Measurements from ENCODE around the gene TNIK. TPM values are rescaled to one million over a fixed set of nuclear protein-coding genes. Genes with fewer than 3 reads are reported as not detected.

Gene TNIK
- total and polyA plus RNA-seq, 4 donors: 3.7 to 9.8 (median 5.2) TPM

GRCh38 chr3:171092467-171092911, 367.7 kb downstream of the TNIK start (continued):
- TF ChIP-seq SP1 (IDR thresholded peaks at IDR 0.05): peak; percentile 97
- TF ChIP-seq RXRA (IDR thresholded peaks at IDR 0.05): peak; percentile 70 to 80
- TF ChIP-seq, protein P1, sequence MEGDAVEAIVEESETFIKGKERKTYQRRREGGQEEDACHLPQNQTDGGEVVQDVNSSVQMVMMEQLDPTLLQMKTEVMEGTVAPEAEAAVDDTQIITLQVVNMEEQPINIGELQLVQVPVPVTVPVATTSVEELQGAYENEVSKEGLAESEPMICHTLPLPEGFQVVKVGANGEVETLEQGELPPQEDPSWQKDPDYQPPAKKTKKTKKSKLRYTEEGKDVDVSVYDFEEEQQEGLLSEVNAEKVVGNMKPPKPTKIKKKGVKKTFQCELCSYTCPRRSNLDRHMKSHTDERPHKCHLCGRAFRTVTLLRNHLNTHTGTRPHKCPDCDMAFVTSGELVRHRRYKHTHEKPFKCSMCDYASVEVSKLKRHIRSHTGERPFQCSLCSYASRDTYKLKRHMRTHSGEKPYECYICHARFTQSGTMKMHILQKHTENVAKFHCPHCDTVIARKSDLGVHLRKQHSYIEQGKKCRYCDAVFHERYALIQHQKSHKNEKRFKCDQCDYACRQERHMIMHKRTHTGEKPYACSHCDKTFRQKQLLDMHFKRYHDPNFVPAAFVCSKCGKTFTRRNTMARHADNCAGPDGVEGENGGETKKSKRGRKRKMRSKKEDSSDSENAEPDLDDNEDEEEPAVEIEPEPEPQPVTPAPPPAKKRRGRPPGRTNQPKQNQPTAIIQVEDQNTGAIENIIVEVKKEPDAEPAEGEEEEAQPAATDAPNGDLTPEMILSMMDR (IDR thresholded peaks at IDR 0.05; ENCODE audit: low read depth, low read length, missing input control): no peak
- no peak for TF ChIP-seq EGR1 (IDR thresholded peaks at IDR 0.05; ENCODE audit: low read depth in 2 of 2)
- TF ChIP-seq HNF4A (conservative IDR thresholded peaks at IDR 0.05): peak; percentile 98 to 99
- TF ChIP-seq RAD21 (IDR thresholded peaks at IDR 0.05): peak; percentile 52 to 54

GRCh38 chr3:171090321-171090720, 369.9 kb downstream of the TNIK start:
- DNase-seq (ENCODE audit: low spot score): no peak
- Histone ChIP-seq H3K27me3 (ENCODE audit: control insufficient read depth in 4 of 4, insufficient read depth in 4 of 4, low read length in 3 of 4) (no peaks in the 10 kb centered on the region), H3K9me3 (ENCODE audit: control insufficient read depth in 4 of 4, low read length in 3 of 4) (no peaks in the 10 kb centered on the region), H3K36me3 (ENCODE audit: control insufficient read depth in 4 of 4, insufficient read depth in 3 of 4, low read depth in 1 of 4, low read length in 3 of 4) (no peaks in the 10 kb centered on the region), H3K27ac (ENCODE audit: low read depth in 1 of 2, low read length in 2 of 2) (no peak overlapping the region), H3K4me3 (ENCODE audit: low read depth in 1 of 3, low read length in 3 of 3) (no peak overlapping the region), H3K4me1 (ENCODE audit: control insufficient read depth in 4 of 4, insufficient read depth in 4 of 4, low read length in 3 of 4) (peaks cover 4 to 38% (median 19%) of the 10 kb centered on the region in 4 donors), H3K9ac (ENCODE audit: low read depth in 1 of 2, low read length in 2 of 2) (no peak overlapping the region)
- WGBS: 98% methylated on average over 2 of the region's 2 CpGs
- TF ChIP-seq RXRA (IDR thresholded peaks at IDR 0.05): no peak
- TF ChIP-seq FOXA1 (IDR thresholded peaks at IDR 0.05): no peak
- no peak for TF ChIP-seq MAX (IDR thresholded peaks at IDR 0.05)
- TF ChIP-seq, protein P2, sequence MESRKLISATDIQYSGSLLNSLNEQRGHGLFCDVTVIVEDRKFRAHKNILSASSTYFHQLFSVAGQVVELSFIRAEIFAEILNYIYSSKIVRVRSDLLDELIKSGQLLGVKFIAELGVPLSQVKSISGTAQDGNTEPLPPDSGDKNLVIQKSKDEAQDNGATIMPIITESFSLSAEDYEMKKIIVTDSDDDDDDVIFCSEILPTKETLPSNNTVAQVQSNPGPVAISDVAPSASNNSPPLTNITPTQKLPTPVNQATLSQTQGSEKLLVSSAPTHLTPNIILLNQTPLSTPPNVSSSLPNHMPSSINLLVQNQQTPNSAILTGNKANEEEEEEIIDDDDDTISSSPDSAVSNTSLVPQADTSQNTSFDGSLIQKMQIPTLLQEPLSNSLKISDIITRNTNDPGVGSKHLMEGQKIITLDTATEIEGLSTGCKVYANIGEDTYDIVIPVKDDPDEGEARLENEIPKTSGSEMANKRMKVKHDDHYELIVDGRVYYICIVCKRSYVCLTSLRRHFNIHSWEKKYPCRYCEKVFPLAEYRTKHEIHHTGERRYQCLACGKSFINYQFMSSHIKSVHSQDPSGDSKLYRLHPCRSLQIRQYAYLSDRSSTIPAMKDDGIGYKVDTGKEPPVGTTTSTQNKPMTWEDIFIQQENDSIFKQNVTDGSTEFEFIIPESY (IDR thresholded peaks at IDR 0.05): no peak
- TF ChIP-seq GABPA (IDR thresholded peaks at IDR 0.05 in 1 of 2, conservative IDR thresholded peaks at IDR 0.05 in 1 of 2): no peak
- TF ChIP-seq, protein P1 (IDR thresholded peaks at IDR 0.05; ENCODE audit: low read depth, low read length, missing input control): no peak
- no peak for TF ChIP-seq EGR1 (IDR thresholded peaks at IDR 0.05; ENCODE audit: low read depth in 2 of 2)
- TF ChIP-seq RAD21 (IDR thresholded peaks at IDR 0.05): no peak
- TF ChIP-seq NR2F2 (IDR thresholded peaks at IDR 0.05): no peak
- TF ChIP-seq TAF1 (conservative IDR thresholded peaks at IDR 0.05): no peak
- no peak for TF ChIP-seq ATF3 (IDR thresholded peaks at IDR 0.05)
- TF ChIP-seq, protein P3, sequence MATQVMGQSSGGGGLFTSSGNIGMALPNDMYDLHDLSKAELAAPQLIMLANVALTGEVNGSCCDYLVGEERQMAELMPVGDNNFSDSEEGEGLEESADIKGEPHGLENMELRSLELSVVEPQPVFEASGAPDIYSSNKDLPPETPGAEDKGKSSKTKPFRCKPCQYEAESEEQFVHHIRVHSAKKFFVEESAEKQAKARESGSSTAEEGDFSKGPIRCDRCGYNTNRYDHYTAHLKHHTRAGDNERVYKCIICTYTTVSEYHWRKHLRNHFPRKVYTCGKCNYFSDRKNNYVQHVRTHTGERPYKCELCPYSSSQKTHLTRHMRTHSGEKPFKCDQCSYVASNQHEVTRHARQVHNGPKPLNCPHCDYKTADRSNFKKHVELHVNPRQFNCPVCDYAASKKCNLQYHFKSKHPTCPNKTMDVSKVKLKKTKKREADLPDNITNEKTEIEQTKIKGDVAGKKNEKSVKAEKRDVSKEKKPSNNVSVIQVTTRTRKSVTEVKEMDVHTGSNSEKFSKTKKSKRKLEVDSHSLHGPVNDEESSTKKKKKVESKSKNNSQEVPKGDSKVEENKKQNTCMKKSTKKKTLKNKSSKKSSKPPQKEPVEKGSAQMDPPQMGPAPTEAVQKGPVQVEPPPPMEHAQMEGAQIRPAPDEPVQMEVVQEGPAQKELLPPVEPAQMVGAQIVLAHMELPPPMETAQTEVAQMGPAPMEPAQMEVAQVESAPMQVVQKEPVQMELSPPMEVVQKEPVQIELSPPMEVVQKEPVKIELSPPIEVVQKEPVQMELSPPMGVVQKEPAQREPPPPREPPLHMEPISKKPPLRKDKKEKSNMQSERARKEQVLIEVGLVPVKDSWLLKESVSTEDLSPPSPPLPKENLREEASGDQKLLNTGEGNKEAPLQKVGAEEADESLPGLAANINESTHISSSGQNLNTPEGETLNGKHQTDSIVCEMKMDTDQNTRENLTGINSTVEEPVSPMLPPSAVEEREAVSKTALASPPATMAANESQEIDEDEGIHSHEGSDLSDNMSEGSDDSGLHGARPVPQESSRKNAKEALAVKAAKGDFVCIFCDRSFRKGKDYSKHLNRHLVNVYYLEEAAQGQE (IDR thresholded peaks at IDR 0.05): no peak
- TF ChIP-seq FOXA2 (IDR thresholded peaks at IDR 0.05): no peak
- no peak for TF ChIP-seq JUND (IDR thresholded peaks at IDR 0.05)
- TF ChIP-seq YY1 (IDR thresholded peaks at IDR 0.05): no peak
- no peak for TF ChIP-seq SP1 (IDR thresholded peaks at IDR 0.05)
- no peak for TF ChIP-seq HNF4A (conservative IDR thresholded peaks at IDR 0.05)
- TF ChIP-seq HNF4G (IDR thresholded peaks at IDR 0.05): no peak
